Measurements from ENCODE around the gene TMEM18.

Gene TMEM18

GRCh38 chr2:664063-664462 lies 13.1 kb downstream of the TMEM18 start:
- ChIA-PET POLR2A (ENCODE audit: low non-redundant PET) (no interaction called here), CTCF (interaction anchor here (0.6 kb wide), 1 partner anchor 465 kb away, joined by 3 read pairs; no protein-coding TSS in a partner anchor)
- DNase-seq (ENCODE audit: low spot score): no peak
- no peak overlapping the region for H3K27ac ChIP-seq
- no peak for TF ChIP-seq CTCF (conservative IDR thresholded peaks at IDR 0.05; ENCODE audit: low read depth)

GRCh38 chr2:663221-663620 lies 14.0 kb downstream of the TMEM18 start:
- ChIA-PET CTCF (interaction anchor here (0.6 to 1.2 kb wide), 2 partner anchors 10 to 28 kb away, joined by 3 read pairs; no protein-coding TSS in a partner anchor), POLR2A (ENCODE audit: low non-redundant PET) (no interaction called here)
- TF ChIP-seq CTCF (conservative IDR thresholded peaks at IDR 0.05; ENCODE audit: low read depth): no peak
- no peak overlapping the region for H3K27ac ChIP-seq
- DNase-seq (ENCODE audit: low spot score): no peak

GRCh38 chr2:661360-661635 lies 15.9 kb downstream of the TMEM18 start:
- TF ChIP-seq CTCF (conservative IDR thresholded peaks at IDR 0.05; ENCODE audit: low read depth): no peak
- DNase-seq (ENCODE audit: low spot score): no peak
- no peak overlapping the region for H3K27ac ChIP-seq
- ChIA-PET CTCF (interaction anchor here (0.6 kb wide), 1 partner anchor 11 kb away, joined by 4 read pairs; no protein-coding TSS in a partner anchor), POLR2A (ENCODE audit: low non-redundant PET) (no interaction called here)

- ChIA-PET CTCF (interaction anchor here (0.6 kb wide), 1 partner anchor 11 kb away, joined by 4 read pairs; no protein-coding TSS in a partner anchor), POLR2A (ENCODE audit: low non-redundant PET) (no interaction called here)
- DNase-seq (ENCODE audit: low spot score): no peak
- TF ChIP-seq CTCF (conservative IDR thresholded peaks at IDR 0.05; ENCODE audit: low read depth): no peak
- H3K27ac ChIP-seq: no peak overlapping the region
These were observed 16.4 kb downstream of the TMEM18 start for GRCh38 chr2:660586-661359.

GRCh38 chr2:660029-660428 lies 17.2 kb downstream of the TMEM18 start:
- ChIA-PET CTCF (no interaction called here), POLR2A (ENCODE audit: low non-redundant PET) (no interaction called here)
- H3K27ac ChIP-seq: no peak overlapping the region
- TF ChIP-seq CTCF (conservative IDR thresholded peaks at IDR 0.05; ENCODE audit: low read depth): no peak
- DNase-seq (ENCODE audit: low spot score): no peak

- CTCF ChIA-PET: interaction anchor here (1.5 kb wide), 1 partner anchor 9 kb away, joined by 3 read pairs; no protein-coding TSS in a partner anchor
- H3K27ac ChIP-seq: no peak overlapping the region
- POLR2A ChIA-PET (ENCODE audit: low non-redundant PET): interaction anchor here (0.5 kb wide), 1 partner anchor 74 kb away, joined by 3 read pairs; no protein-coding TSS in a partner anchor
- DNase-seq (ENCODE audit: low spot score): no peak
- no peak for TF ChIP-seq CTCF (conservative IDR thresholded peaks at IDR 0.05; ENCODE audit: low read depth)
These were observed 18.8 kb downstream of the TMEM18 start for GRCh38 chr2:658426-658825.
